IPS DF 6.9 (cell line): ENCODE data around the gene GALP.
"Not testable (repeated sequence)": the region's sequence is repeated elsewhere in the genome, so short reads cannot be mapped to it uniquely, and the experiment has no call there.

Source experiments
- DNase-seq: peaks from one replicate; pipeline ENCODE4 v3.0.0-alpha.2; 2013; ENCODE audit warnings: low read depth, low spot score
- H3K27ac ChIP-seq: one replicate; pipeline ENCODE4 v1.5.1; 2013; ENCODE audit warnings: low read length, control low read depth
- H3K27me3 ChIP-seq: 2 replicates; pipeline ENCODE4 v1.6.1; 2013; ENCODE audit warnings: mild to moderate bottlenecking, low read length; ENCODE audit not compliant: control insufficient read depth, insufficient read depth
- H3K36me3 ChIP-seq: 2 replicates; pipeline ENCODE4 v1.6.1; 2013; ENCODE audit warnings: low read length; ENCODE audit not compliant: control insufficient read depth, insufficient read depth
- H3K4me1 ChIP-seq: 2 replicates; pipeline ENCODE4 v1.6.1; 2013; ENCODE audit warnings: low read length; ENCODE audit not compliant: control insufficient read depth, insufficient read depth
- H3K4me3 ChIP-seq: 2 replicates; pipeline ENCODE4 v1.5.1; 2013; ENCODE audit warnings: mild to moderate bottlenecking, low read length
- H3K9me3 ChIP-seq: 2 replicates; pipeline ENCODE4 v1.6.1; 2013; ENCODE audit warnings: low read length, inconsistent platforms; ENCODE audit not compliant: control insufficient read depth, insufficient read depth
- WGBS: extraction: QIAGEN DNeasy Blood & Tissue Kit; methylation state at CpG from one replicate; pipeline ENCODE4 v1.1.7; 2013; ENCODE audit warnings: mixed read lengths, missing lambda C conversion rate; ENCODE audit not compliant: insufficient read length, insufficient coverage; 5-methylcytosine and 5-hydroxymethylcytosine counted together

GALP gene

GRCh38 chr19:56148096-56148495 is 27.7 kb upstream of the GALP start:
- Histone ChIP-seq H3K36me3 (peaks cover 10% of the 10 kb centered on the region), H3K27ac (no peak overlapping the region), H3K9me3 (no peaks in the 10 kb centered on the region), H3K4me3 (no peak overlapping the region), H3K4me1 (no peaks in the 10 kb centered on the region), H3K27me3 (no peaks in the 10 kb centered on the region)
- WGBS, result no CpG with 5 or more reads among the region's 15 CpGs
- DNase-seq, result no peak

GRCh38 chr19:56148955-56149655 is 26.7 kb upstream of the GALP start:
- H3K36me3 ChIP-seq, H3K27me3 ChIP-seq, H3K4me1 ChIP-seq, H3K4me3 ChIP-seq, H3K27ac ChIP-seq, H3K9me3 ChIP-seq, DNase-seq: not testable (repeated sequence)
- WGBS, result no CpG with 5 or more reads among the region's 12 CpGs

- WGBS, result no CpG with 5 or more reads among the region's 5 CpGs
- H3K4me3 ChIP-seq, result no peak overlapping the region
- H3K4me1 ChIP-seq, result peaks cover 3% of the 10 kb centered on the region; the same call in 1 of the 2 replicates
- no peaks in the 10 kb centered on the region for H3K9me3 ChIP-seq
- no peaks in the 10 kb centered on the region for H3K27me3 ChIP-seq
- no peak for DNase-seq
- peaks cover 10% of the 10 kb centered on the region for H3K36me3 ChIP-seq
- no peak overlapping the region for H3K27ac ChIP-seq
These were observed 26.2 kb upstream of the GALP start for GRCh38 chr19:56149656-56150038.

GRCh38 chr19:56150358-56150757 is 25.4 kb upstream of the GALP start:
- Histone ChIP-seq H3K4me1 (peaks cover 3% of the 10 kb centered on the region; the same call in 1 of the 2 replicates), H3K27me3 (no peaks in the 10 kb centered on the region), H3K4me3 (no peak overlapping the region), H3K36me3 (peaks cover 10% of the 10 kb centered on the region), H3K9me3 (no peaks in the 10 kb centered on the region), H3K27ac (no peak overlapping the region)
- WGBS, result no CpG with 5 or more reads among the region's 11 CpGs
- DNase-seq, result no peak

GRCh38 chr19:56152644-56153043 is 23.2 kb upstream of the GALP start:
- Histone ChIP-seq H3K27ac (no peak overlapping the region), H3K27me3 (no peaks in the 10 kb centered on the region), H3K4me1 (peaks cover 3% of the 10 kb centered on the region; the same call in 1 of the 2 replicates), H3K4me3 (no peak overlapping the region), H3K36me3 (peaks cover 4% of the 10 kb centered on the region), H3K9me3 (no peaks in the 10 kb centered on the region)
- no CpG with 5 or more reads among the region's 2 CpGs for WGBS
- no peak for DNase-seq

GRCh38 chr19:56153507-56153906 is 22.3 kb upstream of the GALP start:
- peaks cover 2% of the 10 kb centered on the region; the same call in 1 of the 2 replicates for H3K36me3 ChIP-seq
- no peak overlapping the region for H3K27ac ChIP-seq
- peak; percentile 63 for DNase-seq
- H3K9me3 ChIP-seq, result no peaks in the 10 kb centered on the region
- H3K27me3 ChIP-seq, result no peaks in the 10 kb centered on the region
- H3K4me1 ChIP-seq, result peaks cover 3% of the 10 kb centered on the region; the same call in 1 of the 2 replicates
- no peak overlapping the region for H3K4me3 ChIP-seq
- WGBS, result no CpG with 5 or more reads among the region's 6 CpGs

GRCh38 chr19:56155124-56155687 is 20.6 kb upstream of the GALP start:
- H3K4me3 ChIP-seq, result no peak overlapping the region
- H3K36me3 ChIP-seq, result peaks cover 15% of the 10 kb centered on the region
- DNase-seq, result peak; percentile 41
- no CpG with 5 or more reads among the region's 17 CpGs for WGBS
- no peak overlapping the region for H3K27ac ChIP-seq
- peaks cover 3% of the 10 kb centered on the region; the same call in 1 of the 2 replicates for H3K4me1 ChIP-seq
- H3K9me3 ChIP-seq, result no peaks in the 10 kb centered on the region
- no peaks in the 10 kb centered on the region for H3K27me3 ChIP-seq

GRCh38 chr19:56156768-56157167 is 19.0 kb upstream of the GALP start:
- no CpG with 5 or more reads among the region's 11 CpGs for WGBS
- Histone ChIP-seq H3K4me3 (no peak overlapping the region), H3K36me3 (peaks cover 18% of the 10 kb centered on the region), H3K4me1 (peaks cover 3% of the 10 kb centered on the region; the same call in 1 of the 2 replicates), H3K27ac (no peak overlapping the region), H3K9me3 (no peaks in the 10 kb centered on the region), H3K27me3 (no peaks in the 10 kb centered on the region)
- DNase-seq, result no peak

- no peak for DNase-seq
- H3K4me1 ChIP-seq, result 0 out of 2 replicates have a peak, but pooled peaks cover 2% of the 10 kb centered on the region
- no peak overlapping the region for H3K27ac ChIP-seq
- no peak overlapping the region for H3K4me3 ChIP-seq
- peaks cover 18% of the 10 kb centered on the region for H3K36me3 ChIP-seq
- H3K27me3 ChIP-seq, result 0 out of 2 replicates have a peak, but pooled peaks cover 2% of the 10 kb centered on the region
- no peaks in the 10 kb centered on the region for H3K9me3 ChIP-seq
- no CpG with 5 or more reads among the region's 16 CpGs for WGBS
These were observed 17.5 kb upstream of the GALP start for GRCh38 chr19:56158170-56158757.

- peaks cover 18% of the 10 kb centered on the region for H3K36me3 ChIP-seq
- no peak overlapping the region for H3K27ac ChIP-seq
- no peaks in the 10 kb centered on the region for H3K9me3 ChIP-seq
- WGBS, result 100% methylated on average over 6 of the region's 9 CpGs
- no peak for DNase-seq
- no peaks in the 10 kb centered on the region for H3K4me1 ChIP-seq
- H3K4me3 ChIP-seq, result no peak overlapping the region
- 0 out of 2 replicates have a peak, but pooled peaks cover 2% of the 10 kb centered on the region for H3K27me3 ChIP-seq
These were observed 16.7 kb upstream of the GALP start for GRCh38 chr19:56159009-56159559.
